Endodermal cell (in vitro differentiated cells): ENCODE measurements around the gene TEAD2. TPM values are rescaled to one million over a fixed set of nuclear protein-coding genes. Genes with fewer than 3 reads are reported as not detected.

Experiments
- DNase-seq: peaks from one replicate; pipeline ENCODE4 v3.0.0-alpha.2; 2017
- H3K27ac ChIP-seq: 2 replicates; pipeline ENCODE4 v1.5.1; 2013; ENCODE audit warnings: mild to moderate bottlenecking, low read depth, low read length, moderate library complexity
- H3K27me3 ChIP-seq: 2 replicates; pipeline ENCODE4 v1.6.1; 2013; ENCODE audit warnings: mild to moderate bottlenecking, low read length, moderate library complexity; ENCODE audit not compliant: insufficient read depth, control insufficient read depth, poor library complexity, severe bottlenecking
- H3K36me3 ChIP-seq: 2 replicates; pipeline ENCODE4 v1.7.0; 2013; ENCODE audit warnings: mild to moderate bottlenecking, low read length, moderate library complexity; ENCODE audit not compliant: control insufficient read depth, insufficient read depth
- H3K4me1 ChIP-seq: one replicate; pipeline ENCODE4 v1.7.0; 2013; ENCODE audit warnings: low read length; ENCODE audit not compliant: control insufficient read depth, insufficient read depth
- H3K4me3 ChIP-seq: 2 replicates; pipeline ENCODE4 v1.5.1; 2013; ENCODE audit warnings: mild to moderate bottlenecking, low read length, moderate library complexity
- H3K9ac ChIP-seq: 2 replicates; pipeline ENCODE4 v1.6.1; 2013; ENCODE audit warnings: mild to moderate bottlenecking, low read length, moderate library complexity; ENCODE audit not compliant: poor library complexity, severe bottlenecking; ENCODE audit errors: extremely low read depth
- H3K9me3 ChIP-seq: 2 replicates; pipeline ENCODE4 v1.6.1; 2013; ENCODE audit warnings: mild to moderate bottlenecking, low read length, moderate library complexity; ENCODE audit not compliant: control insufficient read depth
- H3K27ac Mint-ChIP-seq: 2 replicates; pipeline ENCODE4 v1.8.0; 2020; ENCODE audit warnings: mixed read lengths
- H3K27me3 Mint-ChIP-seq: 2 replicates; pipeline ENCODE4 v1.8.0; 2021; ENCODE audit warnings: mild to moderate bottlenecking, mixed read lengths; ENCODE audit not compliant: insufficient read depth
- H3K36me3 Mint-ChIP-seq: 2 replicates; pipeline ENCODE4 v1.8.0; 2020; ENCODE audit warnings: low read depth, mixed read lengths
- H3K4me1 Mint-ChIP-seq: 2 replicates; pipeline ENCODE4 v1.8.0; 2020; ENCODE audit warnings: mixed read lengths
- H3K4me3 Mint-ChIP-seq: 2 replicates; pipeline ENCODE4 v1.8.0; 2020; ENCODE audit warnings: mild to moderate bottlenecking, moderate library complexity, mixed read lengths
- H3K9me3 Mint-ChIP-seq: 2 replicates; pipeline ENCODE4 v1.8.0; 2020; ENCODE audit warnings: mild to moderate bottlenecking, mixed read lengths
- CTCF ChIP-seq: fragments of 200-600 bp; sonication (generic); conservative IDR thresholded peaks from 2 replicates; pipeline ENCODE4 v1.5.0; 2021; ENCODE audit warnings: antibody characterized with exemption, mild to moderate bottlenecking
- WGBS, 2 experiments: methylation state at CpG; one replicate each; pipeline versions ENCODE4 v1.1.5 to v1.1.7; 2013; ENCODE audit warnings: missing lambda C conversion rate in 2 of 2, mixed read lengths in 1 of 2; ENCODE audit not compliant: insufficient coverage in 1 of 2, insufficient read length in 1 of 2; 5-methylcytosine and 5-hydroxymethylcytosine counted together
- long read RNA-seq, 4 experiments: library from polyadenylated mRNA in 2 of 4; library from RNA in 1 of 4; library from capped mRNA in 1 of 4; stranded (forward) in 3 of 4; unstranded in 1 of 4; transcript quantifications; one replicate each; pipeline ENCODE4 v2.0.0, GENCODE V29; 2020 to 2021; ENCODE audit warnings: inconsistent platforms in 1 of 4
- polyA plus RNA-seq, 2 experiments: library from polyadenylated mRNA; stranded (reverse); fragments of 50-300 nt; gene quantifications; one replicate each; pipeline ENCODE4 v1.2.3, GENCODE V29; 2013
- total RNA-seq, 2 donors: library from RNA; stranded (reverse); fragmentation: NEBNext Ultra II Directional in 1 of 2; extraction: Animal tissue kit (Norgen Biotek cat#: 25700) in 1 of 2; gene quantifications; 2 replicates in 1 of 2; 3 replicates in 1 of 2; pipeline ENCODE4 v1.2.1, GENCODE V29; 2021

The TEAD2 gene
- 100 to 1,000 TPM; 142 to 166 TPM for total RNA-seq
- 147 TPM for polyA plus RNA-seq (2013, experiment 1 of 2)
- 145 TPM for polyA plus RNA-seq (2013, experiment 2 of 2)
- long read RNA-seq, experiment 1, partial matches to known transcripts, result 31 of 57 reads
- long read RNA-seq, experiment 1, other reads (novel, unspliced or antisense), result 22 of 57 reads
- long read RNA-seq, experiment 2, transcript TEAD2-201 (12 exons, 2,164 nt), result major isoform, 27 of 189 reads
- long read RNA-seq, experiment 2, partial matches to known transcripts, result 40 of 189 reads
- long read RNA-seq, experiment 2, other reads (novel, unspliced or antisense), result 114 of 189 reads
- long read RNA-seq, experiment 3, partial matches to known transcripts, result 11 of 26 reads
- long read RNA-seq, experiment 3, other reads (novel, unspliced or antisense), result 13 of 26 reads
- long read RNA-seq, experiment 4, transcript TEAD2-201 (12 exons, 2,164 nt), result major isoform, 6 of 35 reads
- long read RNA-seq, experiment 4, partial matches to known transcripts, result 8 of 35 reads
- long read RNA-seq, experiment 4, other reads (novel, unspliced or antisense), result 20 of 35 reads

DNA sequence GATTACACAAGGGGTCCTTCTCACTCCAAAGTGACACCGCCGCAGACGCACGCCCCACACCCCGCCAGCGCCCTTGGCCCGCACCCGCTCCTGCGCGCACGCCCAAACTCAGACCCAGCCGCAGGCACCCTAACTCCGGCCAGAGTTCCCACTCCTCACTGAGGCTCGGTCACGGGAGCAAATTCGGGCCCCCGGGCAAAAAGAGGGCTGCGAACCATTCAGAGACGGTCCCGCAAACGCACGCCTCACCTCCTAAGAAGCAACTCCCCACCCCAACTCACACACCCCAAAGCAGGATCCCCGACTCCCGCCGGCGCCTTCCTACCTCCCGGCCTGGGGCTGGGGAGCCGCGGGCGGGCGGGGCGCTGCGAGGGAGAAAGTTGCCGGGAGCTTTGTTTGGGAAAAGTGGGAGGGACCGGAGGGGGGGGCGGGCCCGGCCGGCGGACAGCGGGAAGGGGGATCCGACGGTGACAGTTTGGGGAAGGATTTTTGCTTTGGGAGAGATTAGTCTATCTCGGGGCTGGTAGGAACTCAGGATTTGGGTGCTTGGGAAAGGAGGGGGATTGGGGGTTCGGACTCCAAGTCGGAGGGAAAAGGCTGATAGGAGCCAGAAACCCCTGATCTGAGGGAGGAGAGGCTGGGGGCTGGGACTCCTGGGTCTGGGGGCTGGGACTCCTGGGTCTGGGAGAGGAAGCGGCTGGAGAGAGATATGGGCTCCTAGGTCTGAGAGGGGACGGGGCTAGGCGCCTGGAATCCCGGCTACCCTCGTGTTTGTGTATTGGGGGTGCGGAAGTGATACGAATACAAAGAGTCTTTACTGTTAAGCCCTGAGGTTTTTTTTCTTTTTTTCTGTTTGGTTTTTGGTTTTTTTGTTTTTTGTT, at the start of gene TEAD2:
TEAD2 (minus strand) TSS at position 369 of the 881 bp plus-strand sequence. CDS start 2,341 bp downstream, outside the sequence.
- TF ChIP-seq CTCF, result no peak
- H3K9me3 Mint-ChIP-seq, result no peaks in the 10 kb centered on the region
- no peaks in the 10 kb centered on the region for H3K9me3 ChIP-seq
- H3K36me3 ChIP-seq, result peaks cover 24% of the 10 kb centered on the region
- H3K27me3 ChIP-seq, result no peaks in the 10 kb centered on the region
- H3K4me1 Mint-ChIP-seq, result peaks cover 7% of the 10 kb centered on the region
- H3K4me3 Mint-ChIP-seq, result no peak within 1 kb of the TSS
- peak within 1 kb of the TSS; percentile 100 for H3K27ac ChIP-seq
- H3K4me1 ChIP-seq, result no peaks in the 10 kb centered on the region
- H3K27ac Mint-ChIP-seq, result no peak within 1 kb of the TSS
- H3K36me3 Mint-ChIP-seq, result peaks cover 24% of the 10 kb centered on the region
- peak; percentile 92 for DNase-seq
- WGBS, 2 experiments, result 0% methylated on average over 16 to 52 of the region's 52 CpGs
- H3K9ac ChIP-seq, result peak within 1 kb of the TSS; percentile 100
- H3K27me3 Mint-ChIP-seq, result peaks cover 3% of the 10 kb centered on the region
- peak within 1 kb of the TSS; percentile 95 for H3K4me3 ChIP-seq

- Mint-ChIP-seq H3K4me1 (peaks cover 10% of the 10 kb centered on the region), H3K9me3 (no peaks in the 10 kb centered on the region), H3K36me3 (no peaks in the 10 kb centered on the region), H3K27ac (no peak overlapping the region), H3K27me3 (peaks cover 9% of the 10 kb centered on the region), H3K4me3 (no peak overlapping the region)
- Histone ChIP-seq H3K9ac (no peak overlapping the region), H3K4me3 (no peak overlapping the region), H3K36me3 (no peaks in the 10 kb centered on the region), H3K27me3 (no peaks in the 10 kb centered on the region), H3K4me1 (no peaks in the 10 kb centered on the region), H3K27ac (no peak overlapping the region), H3K9me3 (no peaks in the 10 kb centered on the region)
- 93 to 100% methylated on average over 1 to 3 of the region's 3 CpGs for WGBS, 2 experiments
- TF ChIP-seq CTCF, result no peak
- DNase-seq, result no peak
Measured at GRCh38 chr19:49411681-49412326, 49.6 kb upstream of the TEAD2 start.

DNA sequence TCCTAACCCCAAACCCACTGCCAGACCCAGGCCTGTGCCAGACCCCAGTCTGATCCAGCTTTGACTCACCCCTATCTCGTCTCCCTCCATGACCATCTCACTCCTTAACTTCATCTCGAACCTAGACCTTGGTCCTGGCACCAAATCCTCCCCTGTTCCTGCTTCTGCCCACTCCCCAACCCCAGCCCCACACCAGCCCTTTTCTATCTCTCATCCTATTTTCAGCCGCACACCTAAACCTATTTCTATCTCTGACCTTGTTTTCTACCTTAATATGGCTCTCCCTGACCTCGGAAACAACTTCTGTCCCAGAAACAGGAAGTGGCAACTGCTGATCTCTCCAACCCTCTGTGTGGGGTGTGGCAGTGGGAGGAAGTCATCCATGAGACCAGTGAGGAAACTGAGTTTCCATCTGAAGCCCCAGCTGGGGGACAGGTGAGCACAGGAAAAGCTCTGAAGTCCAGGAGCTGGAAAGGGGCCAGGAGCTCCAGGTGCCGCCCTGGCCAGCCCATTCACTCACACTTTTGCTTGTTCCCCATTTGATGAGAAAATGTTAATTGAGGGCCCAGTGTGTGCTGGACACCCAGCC, 47.3 kb upstream of the TEAD2 start:
- Histone ChIP-seq H3K27ac (no peak overlapping the region), H3K9ac (no peak overlapping the region), H3K4me1 (no peaks in the 10 kb centered on the region), H3K36me3 (no peaks in the 10 kb centered on the region), H3K27me3 (no peaks in the 10 kb centered on the region), H3K9me3 (no peaks in the 10 kb centered on the region), H3K4me3 (no peak overlapping the region)
- Mint-ChIP-seq H3K9me3 (no peaks in the 10 kb centered on the region), H3K36me3 (no peaks in the 10 kb centered on the region), H3K27ac (no peak overlapping the region), H3K27me3 (peaks cover 9% of the 10 kb centered on the region), H3K4me3 (no peak overlapping the region), H3K4me1 (peaks cover 10% of the 10 kb centered on the region)
- WGBS, 2 experiments, result 89% methylated on average over 5 of the region's 5 CpGs; no CpG with 5 or more reads in 1 of the 2 experiments
- TF ChIP-seq CTCF, result no peak
- DNase-seq, result no peak
